Fibroblast of the aortic adventitia (primary cell): Measurements from ENCODE around the gene ZNF556. TPM values are rescaled to one million over a fixed set of nuclear protein-coding genes. Genes with fewer than 3 reads are reported as not detected.

ENCODE experiments used
- DNase-seq: peaks from one replicate; pipeline ENCODE4 v3.0.0-alpha.2; 2010; ENCODE audit warnings: low read depth
- H3K4me3 ChIP-seq: 2 replicates; pipeline ENCODE4 v1.5.1; 2011; ENCODE audit warnings: low read depth, mild to moderate bottlenecking, control low read depth, low read length, moderate library complexity
- total RNA-seq: library from RNA; depleted of rRNA; stranded (reverse); fragments of >200 nt; gene quantifications from 2 replicates; pipeline ENCODE4 v1.2.3, GENCODE V29; 2012; ENCODE audit warnings: low replicate concordance
- TF ChIP-seq, protein P1 (sequence below): IDR thresholded peaks from 2 replicates; pipeline ENCODE4 v1.5.1; 2011; ENCODE audit warnings: mild to moderate bottlenecking, low read length, control low read depth, inconsistent platforms; ENCODE audit not compliant: insufficient read depth

ZNF556 gene
- total RNA-seq, 1 donor: not detected

DNA sequence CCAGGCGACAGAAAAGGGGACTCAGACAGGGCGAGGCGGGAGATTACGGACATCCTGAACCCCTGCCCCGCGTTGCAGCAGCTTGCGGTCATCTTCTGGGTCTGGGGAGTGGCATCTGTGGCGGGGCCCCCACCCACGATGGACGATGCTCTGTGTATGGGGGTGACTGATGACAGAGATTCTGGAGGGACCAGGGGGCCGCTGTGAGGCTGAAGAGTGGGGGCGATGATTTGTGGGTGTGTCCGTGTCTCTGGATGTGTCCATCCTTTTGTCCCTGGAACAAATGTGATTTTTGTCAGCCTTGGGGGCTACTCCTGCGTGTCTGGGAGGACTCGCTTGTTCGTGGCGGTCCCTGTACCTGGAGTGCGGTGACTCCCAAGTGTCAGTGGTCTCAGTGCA is 59.9 kb downstream of the ZNF556 start:
- no peak overlapping the region for H3K4me3 ChIP-seq
- no peak for DNase-seq
- TF ChIP-seq, protein P1, sequence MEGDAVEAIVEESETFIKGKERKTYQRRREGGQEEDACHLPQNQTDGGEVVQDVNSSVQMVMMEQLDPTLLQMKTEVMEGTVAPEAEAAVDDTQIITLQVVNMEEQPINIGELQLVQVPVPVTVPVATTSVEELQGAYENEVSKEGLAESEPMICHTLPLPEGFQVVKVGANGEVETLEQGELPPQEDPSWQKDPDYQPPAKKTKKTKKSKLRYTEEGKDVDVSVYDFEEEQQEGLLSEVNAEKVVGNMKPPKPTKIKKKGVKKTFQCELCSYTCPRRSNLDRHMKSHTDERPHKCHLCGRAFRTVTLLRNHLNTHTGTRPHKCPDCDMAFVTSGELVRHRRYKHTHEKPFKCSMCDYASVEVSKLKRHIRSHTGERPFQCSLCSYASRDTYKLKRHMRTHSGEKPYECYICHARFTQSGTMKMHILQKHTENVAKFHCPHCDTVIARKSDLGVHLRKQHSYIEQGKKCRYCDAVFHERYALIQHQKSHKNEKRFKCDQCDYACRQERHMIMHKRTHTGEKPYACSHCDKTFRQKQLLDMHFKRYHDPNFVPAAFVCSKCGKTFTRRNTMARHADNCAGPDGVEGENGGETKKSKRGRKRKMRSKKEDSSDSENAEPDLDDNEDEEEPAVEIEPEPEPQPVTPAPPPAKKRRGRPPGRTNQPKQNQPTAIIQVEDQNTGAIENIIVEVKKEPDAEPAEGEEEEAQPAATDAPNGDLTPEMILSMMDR: no peak

Other genes with a start within 250 kb of the ZNF556 start
- gene GNG7, start 164.6 kb upstream of the ZNF556 start, total RNA-seq: 0.45 and 0.65 TPM in 2 replicates
- gene DIRAS1, start 146.0 kb upstream of the ZNF556 start, total RNA-seq: 3.9 and 14.9 TPM in 2 replicates
- gene SLC39A3, start 127.3 kb upstream of the ZNF556 start, total RNA-seq: 28.4 and 47.8 TPM in 2 replicates
- 39.4 and 40.3 TPM in 2 replicates for gene SGTA, start 84.1 kb upstream of the ZNF556 start, total RNA-seq
- gene THOP1, start 81.8 kb upstream of the ZNF556 start, total RNA-seq: 46.4 and 70.0 TPM in 2 replicates
- gene ZNF554, start 47.5 kb upstream of the ZNF556 start, total RNA-seq: 3.2 and 13.5 TPM in 2 replicates
- gene ZNF555, start 25.9 kb upstream of the ZNF556 start, total RNA-seq: 5.9 and 7.0 TPM in 2 replicates
- 3.4 and 4.8 TPM in 2 replicates for gene ZNF57, start 33.6 kb downstream of the ZNF556 start, total RNA-seq
- 5.5 and 7.8 TPM in 2 replicates for gene ZNF77, start 77.6 kb downstream of the ZNF556 start, total RNA-seq
- 0.18 TPM in 1 of 2 replicates, not detected in the other for gene TLE6, start 110.2 kb downstream of the ZNF556 start, total RNA-seq
- gene TLE2, start 161.9 kb downstream of the ZNF556 start, total RNA-seq: 5.2 and 12.8 TPM in 2 replicates
- 42.2 and 232 TPM in 2 replicates for gene TLE5, start 195.2 kb downstream of the ZNF556 start, total RNA-seq
- gene GNA11, start 227.0 kb downstream of the ZNF556 start, total RNA-seq: 35.1 and 65.4 TPM in 2 replicates